ENCODE data around the gene HOXD11. TPM values are rescaled to one million over a fixed set of nuclear protein-coding genes. Genes with fewer than 3 reads are reported as not detected.

Gene HOXD11
- total RNA-seq, 4 donors from 2014 or later = not detected

- intact Hi-C loops (cut with DNase I) = loop anchor here (10.0 kb wide), 1 partner anchor 309 kb away; no protein-coding TSS in a partner anchor
- 46 to 54% methylated on average over 4 of the region's 4 CpGs for WGBS, 2 donors
Observed at GRCh38 chr2:176145085-176145969, 38.2 kb downstream of the HOXD11 start.

GRCh38 chr2:176146101-176146500 lies 39.0 kb downstream of the HOXD11 start:
- no peak overlapping the region for H3K4me3 ChIP-seq
- no peak for TF ChIP-seq CTCF (IDR thresholded peaks at IDR 0.05)
- TF ChIP-seq POLR2A (IDR thresholded peaks at IDR 0.05) = no peak
- H3K9me3 ChIP-seq = peaks cover 0 to 8% (median 0%) of the 10 kb centered on the region in 3 donors
- 34 to 44% methylated on average over 6 of the region's 6 CpGs for WGBS, 2 donors
- intact Hi-C loops (cut with DNase I) = loop anchor here (10.0 kb wide), 1 partner anchor 309 kb away; no protein-coding TSS in a partner anchor
- DNase-seq = no peak
- H3K27me3 ChIP-seq = peaks cover 4 to 100% (median 25%) of the 10 kb centered on the region in 4 donors
- H3K27ac ChIP-seq = no peak overlapping the region
- H3K4me1 ChIP-seq = peaks cover 4 to 18% (median 9%) of the 10 kb centered on the region in 3 donors
- H3K36me3 ChIP-seq = no peaks in the 10 kb centered on the region

More at GRCh38 chr2:176145085-176145969, 38.2 kb downstream of the HOXD11 start:
- TF ChIP-seq POLR2A (IDR thresholded peaks at IDR 0.05) (no peak), CTCF (IDR thresholded peaks at IDR 0.05) (no peak)
- Histone ChIP-seq H3K27me3 (peaks cover 0 to 100% (median 23%) of the 10 kb centered on the region in 4 donors), H3K4me1 (peaks cover 9 to 26% (median 10%) of the 10 kb centered on the region in 3 donors), H3K9me3 (peaks cover 0 to 8% (median 0%) of the 10 kb centered on the region in 3 donors), H3K4me3 (no peak overlapping the region), H3K27ac (no peak overlapping the region), H3K36me3 (no peaks in the 10 kb centered on the region)
- no peak for DNase-seq

GRCh38 chr2:176146645-176147044 lies 39.6 kb downstream of the HOXD11 start:
- no peak for DNase-seq
- Histone ChIP-seq H3K9me3 (peaks cover 0 to 8% (median 0%) of the 10 kb centered on the region in 3 donors), H3K4me1 (peaks cover 4 to 22% (median 12%) of the 10 kb centered on the region in 3 donors), H3K4me3 (no peak overlapping the region), H3K27me3 (peaks cover 8 to 100% (median 28%) of the 10 kb centered on the region in 4 donors), H3K27ac (no peak overlapping the region), H3K36me3 (no peaks in the 10 kb centered on the region)
- intact Hi-C loops (cut with DNase I) = loop anchor here (10.0 kb wide), 1 partner anchor 308 kb away; no protein-coding TSS in a partner anchor
- TF ChIP-seq POLR2A (IDR thresholded peaks at IDR 0.05) = no peak

GRCh38 chr2:176147210-176147799 lies 40.2 kb downstream of the HOXD11 start:
- DNase-seq = no peak
- Histone ChIP-seq H3K4me1 (peaks cover 4 to 29% (median 16%) of the 10 kb centered on the region in 3 donors), H3K27me3 (peaks cover 10 to 100% (median 31%) of the 10 kb centered on the region in 4 donors), H3K9me3 (peaks cover 0 to 8% (median 0%) of the 10 kb centered on the region in 3 donors), H3K4me3 (no peak overlapping the region), H3K27ac (no peak overlapping the region), H3K36me3 (no peaks in the 10 kb centered on the region)
- intact Hi-C loops (cut with DNase I) = loop anchor here (10.0 kb wide), 1 partner anchor 307 kb away; no protein-coding TSS in a partner anchor
- TF ChIP-seq CTCF (IDR thresholded peaks at IDR 0.05) (no peak), POLR2A (IDR thresholded peaks at IDR 0.05) (no peak)
- 32 to 43% methylated on average over 7 to 16 of the region's 32 CpGs for WGBS, 2 donors

- H3K4me1 ChIP-seq = peaks cover 4 to 35% (median 16%) of the 10 kb centered on the region in 3 donors
- no peak overlapping the region for H3K4me3 ChIP-seq
- peaks cover 10 to 100% (median 35%) of the 10 kb centered on the region in 4 donors for H3K27me3 ChIP-seq
- peaks cover 0 to 8% (median 0%) of the 10 kb centered on the region in 3 donors for H3K9me3 ChIP-seq
- TF ChIP-seq CTCF (IDR thresholded peaks at IDR 0.05) (no peak), POLR2A (IDR thresholded peaks at IDR 0.05) (no peak)
- intact Hi-C loops (cut with DNase I) = loop anchor here (10.0 kb wide), 1 partner anchor 307 kb away; no protein-coding TSS in a partner anchor
- WGBS, 2 donors = 22 to 42% methylated on average over 10 to 18 of the region's 31 CpGs
- DNase-seq = no peak
- no peak overlapping the region for H3K27ac ChIP-seq
- H3K36me3 ChIP-seq = no peaks in the 10 kb centered on the region
Observed at GRCh38 chr2:176147800-176148496, 40.9 kb downstream of the HOXD11 start.

Measured in esophagus squamous epithelium (tissue), 5 donors.